BLaER1 treated with 17β-estradiol and CSF1 and Interleukin-3, amounts not matched to agents 10 nM and 100 nM (cell line): ENCODE measurements around the gene ANKRD44.

Experiments used
- H3K27ac ChIP-seq, 11 experiments: shearing (Covaris generic); formaldehyde crosslinking; 2 replicates each; pipeline ENCODE4 v1.8.1; 2022
- H3K27me3 ChIP-seq, 11 experiments: shearing (Covaris generic); formaldehyde crosslinking; 2 replicates each; pipeline ENCODE4 v1.8.1; 2022
- H3K36me3 ChIP-seq, 11 experiments: shearing (Covaris generic); formaldehyde crosslinking; 2 replicates each; pipeline ENCODE4 v1.8.1; 2022
- H3K4me1 ChIP-seq, 10 experiments: shearing (Covaris generic); formaldehyde crosslinking; 2 replicates each; pipeline ENCODE4 v1.8.1; 2022
- H3K4me2 ChIP-seq, 11 experiments: shearing (Covaris generic); formaldehyde crosslinking; 2 replicates each; pipeline ENCODE4 v1.8.1; 2022
- H3K4me3 ChIP-seq, 10 experiments: shearing (Covaris generic); formaldehyde crosslinking; 2 replicates each; pipeline ENCODE4 v1.8.1; 2022
- H3K9ac ChIP-seq, 11 experiments: shearing (Covaris generic); formaldehyde crosslinking; 2 replicates each; pipeline ENCODE4 v1.8.1; 2022
- H3K9me3 ChIP-seq, 11 experiments: shearing (Covaris generic); formaldehyde crosslinking; replicated peaks in 1 of 11; 2 replicates each; pipeline ENCODE4 v1.8.1; 2022
- H4K20me1 ChIP-seq, 11 experiments: shearing (Covaris generic); formaldehyde crosslinking; 2 replicates each; pipeline ENCODE4 v1.8.1; 2022
- Cebpa-rat ChIP-seq, 11 experiments: shearing (Covaris generic); IDR thresholded peaks; 2 replicates each; pipeline ENCODE4 v1.8.1; 2022

ANKRD44 gene

DNA sequence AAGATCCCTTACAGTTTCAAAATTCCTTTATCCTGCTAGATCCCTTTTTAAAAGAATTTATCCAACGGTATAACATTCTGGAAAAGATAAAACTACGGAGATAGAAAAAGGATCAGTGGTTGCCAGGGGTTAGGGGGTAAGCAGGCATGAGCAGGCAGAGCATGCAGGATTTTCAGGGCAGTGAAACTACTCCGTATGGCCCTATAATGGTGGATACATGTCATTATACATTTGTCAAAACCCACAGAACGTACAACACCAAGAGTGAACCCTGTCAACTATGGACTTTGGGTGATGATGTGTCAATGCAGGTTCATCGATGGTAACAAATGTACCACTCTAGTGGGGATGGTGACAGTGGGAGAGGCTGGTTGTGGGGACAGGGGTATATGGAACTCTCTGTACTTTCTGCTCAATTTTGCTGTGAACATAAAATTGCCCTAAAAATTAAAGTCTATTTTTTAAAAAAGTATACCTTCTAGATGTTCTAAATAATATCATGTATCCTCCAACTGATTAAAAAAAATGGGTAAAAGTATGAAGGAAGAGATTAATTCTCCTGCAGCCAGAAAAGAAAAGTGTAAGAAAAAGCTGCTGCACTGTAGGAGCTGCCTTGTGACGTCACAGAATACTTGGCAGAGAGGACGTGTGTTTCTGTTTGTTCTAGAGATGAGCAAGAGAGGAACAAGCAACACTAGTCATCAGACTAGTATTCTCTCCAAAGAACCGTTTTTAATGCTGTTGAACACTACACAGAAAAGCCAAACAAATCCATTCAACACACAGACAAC, 23.6 kb downstream of the ANKRD44 start:
- H3K36me3 ChIP-seq = peaks cover 0 to 21% (median 0%) of the 10 kb centered on the region in 11 experiments; a peak in 3 of 22 replicates
- peaks cover 0 to 48% (median under 1%) of the 10 kb centered on the region in 10 experiments; a peak in 9 of 20 replicates for H3K4me1 ChIP-seq
- no peak for TF ChIP-seq Cebpa-rat (IDR thresholded peaks at IDR 0.05)
- peak overlapping the region in 3 of 11 experiments; percentile 3 to 57 (median 40); a peak in 4 of 22 replicates for H3K4me2 ChIP-seq
- no peaks in the 10 kb centered on the region for H3K27me3 ChIP-seq
- H3K4me3 ChIP-seq = no peak overlapping the region
- peaks cover 0 to 18% (median 0%) of the 10 kb centered on the region in 11 experiments; a peak in 9 of 22 replicates for H3K9me3 ChIP-seq
- H3K9ac ChIP-seq = no peak overlapping the region
- H3K27ac ChIP-seq = no peak overlapping the region
- peaks cover 0 to 62% (median 0%) of the 10 kb centered on the region in 11 experiments; a peak in 2 of 22 replicates for H4K20me1 ChIP-seq

DNA sequence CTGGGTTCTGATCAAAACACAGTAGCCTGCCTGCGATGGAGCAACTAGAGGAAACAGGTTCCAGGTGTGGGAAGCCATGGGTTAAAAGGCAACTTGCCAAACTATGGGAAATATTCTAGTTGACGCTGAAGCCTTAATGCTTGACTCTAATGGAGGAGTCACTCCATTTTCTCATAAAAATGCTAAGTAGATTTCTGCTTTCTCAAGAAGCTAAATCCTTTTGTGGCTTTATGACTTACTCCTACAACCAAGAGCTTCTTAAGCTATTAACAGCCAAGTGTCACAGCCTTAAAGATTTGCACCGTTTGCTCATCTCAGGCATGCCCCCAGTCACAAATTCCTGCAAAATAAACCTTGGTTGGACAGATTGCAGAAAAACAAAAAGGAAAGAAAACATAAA, 25.2 kb downstream of the ANKRD44 start:
- H3K4me2 ChIP-seq = peak overlapping the region in 3 of 11 experiments; percentile 14 to 39 (median 18); a peak in 4 of 22 replicates
- no peak overlapping the region for H3K9ac ChIP-seq

DNA sequence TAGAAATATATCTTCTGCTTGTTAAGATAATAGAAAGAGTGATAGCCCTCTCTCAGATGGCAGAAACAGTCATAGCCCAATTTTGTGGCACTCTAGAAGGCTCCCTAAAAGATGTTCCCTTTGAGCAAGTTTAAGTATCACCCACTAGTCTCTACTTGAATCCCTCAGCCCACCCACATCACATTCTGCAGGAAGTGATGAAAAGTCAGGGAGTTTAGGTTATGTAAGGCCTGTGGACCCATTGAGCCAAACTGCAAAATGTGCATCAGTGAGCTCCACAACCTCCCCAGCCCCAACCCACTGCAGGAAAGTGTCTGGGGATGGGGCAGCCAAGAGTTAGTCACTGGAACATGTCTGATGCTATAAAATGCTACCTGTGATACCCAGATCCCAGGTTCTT, 25.6 kb downstream of the ANKRD44 start:
- Histone ChIP-seq H3K36me3 (peaks cover 0 to 14% (median 0%) of the 10 kb centered on the region in 11 experiments; a peak in 2 of 22 replicates), H3K4me3 (no peak overlapping the region), H4K20me1 (peaks cover 0 to 63% (median 0%) of the 10 kb centered on the region in 11 experiments; a peak in 2 of 22 replicates), H3K9me3 (peaks cover 0 to 10% (median 0%) of the 10 kb centered on the region in 11 experiments; a peak in 6 of 22 replicates), H3K27me3 (no peaks in the 10 kb centered on the region), H3K27ac (no peak overlapping the region), H3K4me2 (peak overlapping the region in 3 of 11 experiments; percentile 14 to 39 (median 18); a peak in 4 of 22 replicates), H3K9ac (no peak overlapping the region), H3K4me1 (peaks cover 0 to 68% (median 8%) of the 10 kb centered on the region in 10 experiments; a peak in 10 of 20 replicates)
- TF ChIP-seq Cebpa-rat (IDR thresholded peaks at IDR 0.05) = no peak

More for the DNA sequence above, 25.2 kb downstream of the ANKRD44 start:
- TF ChIP-seq Cebpa-rat (IDR thresholded peaks at IDR 0.05) = no peak
- H3K4me3 ChIP-seq = no peak overlapping the region
- H3K9me3 ChIP-seq = peaks cover 0 to 11% (median 0%) of the 10 kb centered on the region in 11 experiments; a peak in 6 of 22 replicates
- peaks cover 0 to 14% (median 0%) of the 10 kb centered on the region in 11 experiments; a peak in 2 of 22 replicates for H3K36me3 ChIP-seq
- H3K27me3 ChIP-seq = no peaks in the 10 kb centered on the region
- H4K20me1 ChIP-seq = peaks cover 0 to 62% (median 0%) of the 10 kb centered on the region in 11 experiments; a peak in 2 of 22 replicates
- H3K4me1 ChIP-seq = peaks cover 0 to 64% (median 6%) of the 10 kb centered on the region in 10 experiments; a peak in 10 of 20 replicates
- no peak overlapping the region for H3K27ac ChIP-seq

DNA sequence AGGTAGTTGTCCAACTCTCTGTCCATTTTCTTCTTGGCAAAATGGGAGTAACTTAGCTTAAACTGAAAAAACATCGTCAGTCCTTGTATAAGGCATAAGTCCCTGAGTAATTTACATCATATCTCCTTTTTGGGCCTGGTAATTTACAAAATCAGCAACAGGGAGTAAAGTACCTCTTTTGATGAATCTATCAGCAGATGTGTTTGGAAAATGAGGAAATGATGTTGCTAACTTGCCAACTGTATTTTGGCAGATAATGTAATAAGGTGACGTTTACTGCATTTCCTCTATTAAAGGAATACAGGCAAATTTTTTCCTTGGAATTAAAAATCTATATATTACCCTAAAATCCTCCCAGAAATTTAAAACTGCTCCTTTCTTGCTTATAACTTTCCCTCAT, 29.2 kb downstream of the ANKRD44 start:
- no peak for TF ChIP-seq Cebpa-rat (IDR thresholded peaks at IDR 0.05)
- peaks cover 0 to 71% (median 0%) of the 10 kb centered on the region in 11 experiments; a peak in 2 of 22 replicates for H4K20me1 ChIP-seq
- H3K9ac ChIP-seq = peak overlapping the region in 2 of 11 experiments; percentile 4 to 28; a peak in 2 of 22 replicates
- H3K9me3 ChIP-seq = no peaks in the 10 kb centered on the region
- peak overlapping the region in 6 of 11 experiments; percentile 15 to 90 (median 64); a peak in 10 of 22 replicates for H3K4me2 ChIP-seq
- peaks cover 0 to 86% (median 31%) of the 10 kb centered on the region in 10 experiments; a peak in 12 of 20 replicates for H3K4me1 ChIP-seq
- H3K27me3 ChIP-seq = no peaks in the 10 kb centered on the region
- peak overlapping the region in 7 of 11 experiments; percentile 1 to 71 (median 61); a peak in 11 of 22 replicates for H3K27ac ChIP-seq
- peaks cover 0 to 6% (median 0%) of the 10 kb centered on the region in 11 experiments; a peak in 1 of 22 replicates for H3K36me3 ChIP-seq
- no peak overlapping the region for H3K4me3 ChIP-seq

DNA sequence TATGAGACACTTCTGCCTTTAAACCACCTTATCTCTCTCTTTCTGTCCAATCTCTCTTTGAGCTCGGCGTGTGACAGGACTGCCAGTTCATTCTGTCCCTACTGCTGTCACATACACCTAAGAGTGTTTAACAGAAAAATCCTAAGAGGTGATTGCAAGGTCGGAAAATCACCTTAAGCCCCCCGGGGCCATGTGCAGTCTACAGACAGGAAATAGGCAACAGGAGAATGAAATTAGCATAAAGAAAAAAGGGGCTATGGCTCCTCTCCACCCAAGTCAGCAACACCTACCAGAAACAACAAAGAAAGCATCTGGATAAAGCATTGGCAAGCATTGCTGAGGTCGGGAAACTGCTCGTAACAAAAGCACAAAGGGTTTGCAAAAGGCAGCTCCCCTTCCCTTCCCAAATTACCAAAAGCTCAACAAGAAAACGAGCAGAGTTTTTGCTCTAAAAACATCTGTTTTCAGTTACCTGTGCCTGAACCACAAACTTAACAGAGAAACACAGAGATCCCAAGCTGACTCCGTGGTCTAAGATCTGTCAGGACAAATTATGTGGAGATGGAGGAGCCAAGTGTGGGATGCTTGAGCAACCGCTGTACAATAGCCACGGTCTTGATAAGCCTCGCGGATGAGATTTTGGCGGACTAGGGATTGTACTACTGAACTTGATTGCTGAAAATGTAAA, 30.4 kb downstream of the ANKRD44 start:
- Histone ChIP-seq H3K4me3 (no peak overlapping the region), H3K4me1 (peaks cover 0 to 84% (median 33%) of the 10 kb centered on the region in 10 experiments; a peak in 12 of 20 replicates), H3K9me3 (no peaks in the 10 kb centered on the region), H3K4me2 (peak overlapping the region in 5 of 11 experiments; percentile 44 to 90 (median 84); a peak in 10 of 22 replicates), H3K27ac (peak overlapping the region in 2 of 11 experiments; percentile 54 to 63; a peak in 3 of 22 replicates), H3K9ac (no peak overlapping the region), H3K36me3 (peaks cover 0 to 4% (median 0%) of the 10 kb centered on the region in 11 experiments; a peak in 2 of 22 replicates), H3K27me3 (no peaks in the 10 kb centered on the region), H4K20me1 (peaks cover 0 to 65% (median 0%) of the 10 kb centered on the region in 11 experiments; a peak in 2 of 22 replicates)
- no peak for TF ChIP-seq Cebpa-rat (IDR thresholded peaks at IDR 0.05)

DNA sequence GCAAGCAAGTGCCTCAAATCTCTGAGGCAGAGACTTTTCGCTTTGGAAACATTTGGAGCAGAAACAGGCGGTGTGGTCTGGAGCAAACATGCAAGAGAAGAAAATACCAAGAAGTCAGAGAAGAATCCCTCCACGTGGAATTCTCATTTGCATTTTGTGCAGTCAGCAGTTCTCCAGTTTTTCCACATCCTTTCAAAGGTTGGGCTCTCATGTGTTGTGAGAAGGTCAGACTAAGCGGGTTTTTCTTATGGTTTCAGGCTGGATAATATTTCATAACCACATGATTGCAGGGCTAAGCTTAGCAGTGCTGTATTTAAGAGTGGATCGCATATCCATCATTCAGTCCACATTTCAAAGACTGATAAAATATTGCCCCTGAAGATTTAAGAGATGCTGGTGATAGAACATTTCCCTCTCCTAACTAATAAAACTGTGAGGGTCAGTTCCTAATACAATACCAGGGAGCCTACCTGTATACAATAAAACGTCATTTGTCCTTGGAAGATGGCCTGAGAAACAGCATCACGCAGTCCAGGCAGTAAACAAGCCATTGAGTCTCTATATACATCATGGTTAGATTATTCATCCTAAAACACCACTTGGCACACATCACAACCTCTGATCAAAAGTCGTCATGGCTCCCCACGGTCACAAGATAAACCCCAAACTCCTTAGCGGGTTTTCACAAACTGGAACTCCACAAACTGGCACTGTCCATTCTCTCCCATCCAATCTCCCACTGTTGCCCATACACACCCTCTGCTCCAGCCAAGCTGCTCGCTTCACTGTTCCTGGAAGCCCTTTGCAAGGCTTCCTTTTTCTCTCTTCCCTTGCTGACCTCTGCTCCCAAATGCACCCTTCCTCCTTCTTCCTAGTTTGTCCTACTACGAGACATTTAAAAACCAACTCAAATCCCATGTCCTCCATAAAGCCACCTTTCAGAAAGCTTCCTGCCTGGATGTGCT, 31.5 kb downstream of the ANKRD44 start:
- peaks cover 0 to 89% (median 36%) of the 10 kb centered on the region in 10 experiments; a peak in 12 of 20 replicates for H3K4me1 ChIP-seq
- H3K36me3 ChIP-seq = peaks cover 0 to 6% (median 0%) of the 10 kb centered on the region in 11 experiments; a peak in 1 of 22 replicates
- H3K27me3 ChIP-seq = no peaks in the 10 kb centered on the region
- H3K4me2 ChIP-seq = peak overlapping the region in 6 of 11 experiments; percentile 20 to 90 (median 78); a peak in 11 of 22 replicates
- no peaks in the 10 kb centered on the region for H3K9me3 ChIP-seq
- H3K9ac ChIP-seq = no peak overlapping the region
- TF ChIP-seq Cebpa-rat (IDR thresholded peaks at IDR 0.05) = peak in 2 of 11 experiments; percentile 14 to 18; a peak in 1 of 22 replicates
- H4K20me1 ChIP-seq = peaks cover 0 to 70% (median 0%) of the 10 kb centered on the region in 11 experiments; a peak in 3 of 22 replicates
- H3K4me3 ChIP-seq = no peak overlapping the region
- peak overlapping the region in 3 of 11 experiments; percentile 7 to 63 (median 11); a peak in 5 of 22 replicates for H3K27ac ChIP-seq

DNA sequence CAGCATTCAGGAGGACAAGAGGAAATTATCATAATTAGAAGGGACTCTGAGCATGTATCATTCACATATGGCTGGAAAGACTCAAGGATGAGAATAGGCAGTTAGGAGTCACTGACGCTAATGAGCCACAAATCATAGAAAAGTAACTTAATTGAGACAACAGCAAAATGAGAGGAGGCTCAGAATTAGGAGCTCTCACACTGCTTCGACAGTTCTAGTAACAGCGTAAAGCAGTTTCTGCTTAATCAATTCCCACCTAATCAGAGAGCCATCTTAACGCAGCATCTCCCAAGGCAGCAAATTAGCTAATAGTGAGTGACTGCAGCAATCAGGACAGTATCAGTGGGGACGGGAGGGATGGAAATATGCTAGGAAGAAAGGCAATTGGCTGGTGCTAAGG, 32.8 kb downstream of the ANKRD44 start:
- no peak for TF ChIP-seq Cebpa-rat (IDR thresholded peaks at IDR 0.05)
- Histone ChIP-seq H3K9me3 (no peaks in the 10 kb centered on the region), H3K27me3 (no peaks in the 10 kb centered on the region), H3K4me3 (no peak overlapping the region), H3K36me3 (peaks cover 0 to 10% (median 0%) of the 10 kb centered on the region in 11 experiments; a peak in 1 of 22 replicates), H3K4me2 (peak overlapping the region in 5 of 11 experiments; percentile 73 to 90 (median 84); a peak in 8 of 22 replicates), H3K9ac (no peak overlapping the region), H3K27ac (peak overlapping the region in 3 of 11 experiments; percentile 30 to 47 (median 41); a peak in 4 of 22 replicates), H3K4me1 (peaks cover 0 to 87% (median 36%) of the 10 kb centered on the region in 10 experiments; a peak in 12 of 20 replicates), H4K20me1 (peaks cover 0 to 69% (median 0%) of the 10 kb centered on the region in 11 experiments; a peak in 3 of 22 replicates)
